Stimulated activated naive CD8-positive, alpha-beta T cell treated with anti-CD3 and anti-CD28 coated beads, Interleukin-15, amount 100 ng/mL, for 72 hours (primary cell): Measurements from ENCODE around the gene TLL1.

ENCODE experiments used
- ATAC-seq: fragments of 150-1000 bp; cut with Tn5 transposase; 2 replicates; pipeline ENCODE4 v1.10.0; 2021; ENCODE audit warnings: mild to moderate bottlenecking, moderate library complexity
- DNase-seq, 2 donors: peaks; one replicate each; pipeline ENCODE4 v3.0.0; 2021 to 2022
- H3K27ac Mint-ChIP-seq, 2 donors: one replicate each; pipeline ENCODE4 v1.8.0; 2022; ENCODE audit warnings: mild to moderate bottlenecking in 2 of 2, mixed read lengths in 2 of 2, moderate library complexity in 2 of 2
- H3K27me3 Mint-ChIP-seq: one replicate; pipeline ENCODE4 v1.8.0; 2022; ENCODE audit warnings: mixed read lengths
- H3K4me1 Mint-ChIP-seq: one replicate; pipeline ENCODE4 v1.8.0; 2022; ENCODE audit warnings: mild to moderate bottlenecking, mixed read lengths
- H3K4me3 Mint-ChIP-seq, 2 donors: one replicate each; pipeline ENCODE4 v1.8.0; 2022; ENCODE audit warnings: mild to moderate bottlenecking in 2 of 2, mixed read lengths in 2 of 2, moderate library complexity in 1 of 2
- H3K9me3 Mint-ChIP-seq, 2 donors: one replicate each; pipeline ENCODE4 v1.8.0; 2022; ENCODE audit warnings: mixed read lengths in 2 of 2

TLL1 gene

GRCh38 chr4:165872461-165873297, at the start of gene TLL1:
TLL1 (plus strand) TSS chr4:165873237; CDS start chr4:165873905, 668 bp downstream.
- Mint-ChIP-seq H3K9me3 (no peaks in the 10 kb centered on the region), H3K4me3 (peak within 1 kb of the TSS; percentile 45 to 55), H3K27me3 (peaks cover 61% of the 10 kb centered on the region), H3K27ac (no peak within 1 kb of the TSS), H3K4me1 (peaks cover 16% of the 10 kb centered on the region)
- no peak for ATAC-seq
- no peak for DNase-seq

DNA sequence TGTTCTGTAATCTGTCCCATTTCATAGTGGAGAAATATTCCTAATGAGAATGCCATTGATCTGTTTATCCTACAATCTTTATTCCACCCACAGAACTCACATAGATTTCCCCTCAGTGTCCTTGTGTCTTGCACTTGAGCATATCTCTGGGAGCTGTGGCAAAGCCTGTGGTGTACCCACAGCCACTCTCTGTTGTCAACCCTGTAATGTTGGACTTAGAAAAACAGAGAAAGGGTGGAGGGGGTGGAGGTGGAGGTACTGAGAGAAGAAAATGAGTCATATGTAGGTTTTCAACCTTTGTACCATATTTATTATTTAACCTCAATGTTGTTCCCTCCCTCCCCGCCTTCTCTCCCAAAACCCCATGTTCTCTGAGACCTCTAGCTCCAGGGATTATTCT, 46.9 kb upstream of the TLL1 start:
- DNase-seq (no peak), ATAC-seq (no peak)
- no peak overlapping the region for H3K27ac Mint-ChIP-seq
- H3K27me3 Mint-ChIP-seq: no peaks in the 10 kb centered on the region
- peaks cover 12 to 20% of the 10 kb centered on the region in 2 donors for H3K9me3 Mint-ChIP-seq
- H3K4me1 Mint-ChIP-seq: no peaks in the 10 kb centered on the region
- no peak overlapping the region for H3K4me3 Mint-ChIP-seq

DNA sequence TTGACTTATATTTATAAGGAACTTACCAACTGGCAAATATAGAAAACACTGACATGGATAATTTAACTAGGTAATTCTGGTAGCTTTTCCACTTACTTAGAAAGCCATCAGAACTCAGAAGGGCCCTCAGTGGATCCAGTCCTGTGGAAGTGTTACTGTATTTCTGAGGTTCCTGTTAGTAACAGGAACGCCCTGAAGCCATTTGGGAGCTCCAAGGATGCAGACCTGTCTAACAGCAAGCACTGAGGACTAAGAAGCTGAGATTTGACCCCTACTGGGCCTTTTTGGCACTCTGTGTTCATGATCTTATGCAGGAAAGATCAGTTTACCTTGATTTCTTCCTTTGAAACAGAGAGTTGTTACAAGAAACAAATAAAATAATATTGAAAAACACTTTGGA, 46.0 kb upstream of the TLL1 start:
- peaks cover 5 to 20% of the 10 kb centered on the region in 2 donors for H3K9me3 Mint-ChIP-seq
- ATAC-seq: no peak

GRCh38 chr4:165828928-165829327, 44.1 kb upstream of the TLL1 start:
- Mint-ChIP-seq H3K9me3 (peaks cover 0 to 13% of the 10 kb centered on the region in 2 donors), H3K4me3 (no peak overlapping the region), H3K27ac (no peak overlapping the region), H3K27me3 (no peaks in the 10 kb centered on the region), H3K4me1 (no peaks in the 10 kb centered on the region)
- DNase-seq (no peak), ATAC-seq (no peak)

More for the DNA sequence above, 46.0 kb upstream of the TLL1 start:
- Mint-ChIP-seq H3K27ac (no peak overlapping the region), H3K4me1 (no peaks in the 10 kb centered on the region), H3K4me3 (no peak overlapping the region), H3K27me3 (no peaks in the 10 kb centered on the region)
- DNase-seq: no peak

- Mint-ChIP-seq H3K4me3 (no peak overlapping the region), H3K4me1 (no peaks in the 10 kb centered on the region), H3K27ac (no peak overlapping the region), H3K27me3 (no peaks in the 10 kb centered on the region), H3K9me3 (no peaks in the 10 kb centered on the region)
- ATAC-seq (no peak), DNase-seq (no peak)
These were observed 38.9 kb upstream of the TLL1 start for GRCh38 chr4:165834116-165834515.

- no peak overlapping the region for H3K4me3 Mint-ChIP-seq
- no peak for ATAC-seq
- no peak for DNase-seq
- no peak overlapping the region for H3K27ac Mint-ChIP-seq
- no peaks in the 10 kb centered on the region for H3K9me3 Mint-ChIP-seq
- H3K4me1 Mint-ChIP-seq: no peaks in the 10 kb centered on the region
- H3K27me3 Mint-ChIP-seq: no peaks in the 10 kb centered on the region
These were observed 34.5 kb upstream of the TLL1 start for GRCh38 chr4:165838575-165838974.

DNA sequence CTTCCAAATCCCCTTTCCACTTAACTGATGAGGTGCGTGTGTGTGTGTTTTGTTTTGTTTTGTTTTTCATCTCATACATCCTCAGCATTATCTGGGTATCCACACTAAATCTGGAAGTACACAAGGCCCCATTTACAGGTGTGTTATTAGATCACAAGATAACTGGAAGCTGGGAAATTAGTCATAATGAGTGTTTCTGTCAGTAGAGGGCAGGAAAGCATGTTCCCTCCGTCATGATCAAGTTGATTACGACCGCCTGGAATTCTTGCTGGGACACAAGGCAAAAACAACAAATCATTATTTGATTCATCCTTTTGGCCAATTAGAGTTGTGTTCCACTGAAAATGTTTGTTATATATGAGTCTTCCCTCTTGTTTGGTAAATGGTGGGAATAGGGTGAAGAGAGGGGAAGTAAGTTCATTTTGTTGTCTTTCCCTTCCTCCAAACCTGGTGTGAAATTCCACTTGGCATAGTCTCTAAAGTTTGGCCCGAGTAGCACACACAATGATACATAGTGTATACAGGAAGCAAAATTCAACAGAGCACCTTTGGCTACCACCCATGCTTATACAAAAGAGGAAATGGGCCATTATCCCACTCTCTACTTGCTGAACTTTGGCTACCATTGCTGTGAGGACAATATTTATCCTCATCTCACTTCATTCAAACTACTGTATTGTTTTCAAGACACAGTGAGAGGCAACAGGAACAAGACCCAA, 33.3 kb upstream of the TLL1 start:
- H3K27ac Mint-ChIP-seq: no peak overlapping the region
- no peak for DNase-seq
- no peaks in the 10 kb centered on the region for H3K9me3 Mint-ChIP-seq
- no peaks in the 10 kb centered on the region for H3K4me1 Mint-ChIP-seq
- H3K27me3 Mint-ChIP-seq: no peaks in the 10 kb centered on the region
- H3K4me3 Mint-ChIP-seq: no peak overlapping the region
- no peak for ATAC-seq

GRCh38 chr4:165842684-165843083, 30.4 kb upstream of the TLL1 start:
- no peak for DNase-seq
- no peaks in the 10 kb centered on the region for H3K27me3 Mint-ChIP-seq
- no peak overlapping the region for H3K4me3 Mint-ChIP-seq
- no peaks in the 10 kb centered on the region for H3K4me1 Mint-ChIP-seq
- H3K27ac Mint-ChIP-seq: no peak overlapping the region
- no peak for ATAC-seq
- no peaks in the 10 kb centered on the region for H3K9me3 Mint-ChIP-seq

DNA sequence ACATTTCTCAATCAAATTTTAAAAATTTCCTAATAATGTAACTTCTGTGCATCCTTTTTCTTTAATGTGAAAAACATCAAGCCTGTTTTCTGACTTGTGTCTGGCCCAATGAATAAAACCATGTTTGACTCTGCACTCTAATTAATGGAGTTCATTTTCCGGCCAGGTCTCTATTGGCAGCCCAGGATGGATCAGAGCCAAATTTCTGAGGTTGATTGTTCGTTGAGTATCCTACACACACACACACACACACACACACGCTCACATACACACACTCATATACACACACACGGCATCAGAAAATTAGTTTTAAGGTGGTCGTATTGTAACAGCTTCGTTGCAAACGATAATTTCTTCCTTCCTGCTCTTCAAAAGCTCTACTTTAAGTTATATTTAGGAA, 28.9 kb upstream of the TLL1 start:
- DNase-seq (no peak), ATAC-seq (no peak)
- Mint-ChIP-seq H3K4me1 (no peaks in the 10 kb centered on the region), H3K4me3 (no peak overlapping the region), H3K27ac (no peak overlapping the region), H3K9me3 (no peaks in the 10 kb centered on the region), H3K27me3 (no peaks in the 10 kb centered on the region)

DNA sequence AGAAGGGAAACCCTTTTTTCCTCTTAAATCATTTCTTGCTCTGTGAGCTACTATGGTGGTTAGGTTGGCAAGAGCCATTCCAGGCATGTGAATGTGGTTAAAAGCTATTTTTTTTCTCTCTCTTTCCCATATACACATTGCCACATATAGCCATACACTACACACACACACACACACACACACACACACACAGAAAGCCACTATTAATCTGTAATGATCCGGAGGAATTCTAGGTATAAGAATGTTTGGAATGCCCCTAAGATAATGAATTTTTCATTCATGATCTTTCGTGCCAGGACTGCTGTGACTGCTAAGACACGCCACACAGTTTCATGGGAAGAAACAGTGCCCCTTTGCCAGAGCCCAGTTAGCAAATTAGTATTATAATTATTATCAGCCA, 21.8 kb upstream of the TLL1 start:
- H3K4me1 Mint-ChIP-seq: no peaks in the 10 kb centered on the region
- no peaks in the 10 kb centered on the region for H3K27me3 Mint-ChIP-seq
- DNase-seq: no peak

GRCh38 chr4:165855191-165855590, 17.8 kb upstream of the TLL1 start:
- ATAC-seq: no peak
- no peak overlapping the region for H3K4me3 Mint-ChIP-seq
- H3K27me3 Mint-ChIP-seq: no peaks in the 10 kb centered on the region
- no peak overlapping the region for H3K27ac Mint-ChIP-seq
- DNase-seq: no peak
- H3K9me3 Mint-ChIP-seq: no peaks in the 10 kb centered on the region
- H3K4me1 Mint-ChIP-seq: no peaks in the 10 kb centered on the region

More for the DNA sequence above, 21.8 kb upstream of the TLL1 start:
- no peak overlapping the region for H3K27ac Mint-ChIP-seq
- H3K9me3 Mint-ChIP-seq: no peaks in the 10 kb centered on the region
- H3K4me3 Mint-ChIP-seq: no peak overlapping the region
- no peak for ATAC-seq

DNA sequence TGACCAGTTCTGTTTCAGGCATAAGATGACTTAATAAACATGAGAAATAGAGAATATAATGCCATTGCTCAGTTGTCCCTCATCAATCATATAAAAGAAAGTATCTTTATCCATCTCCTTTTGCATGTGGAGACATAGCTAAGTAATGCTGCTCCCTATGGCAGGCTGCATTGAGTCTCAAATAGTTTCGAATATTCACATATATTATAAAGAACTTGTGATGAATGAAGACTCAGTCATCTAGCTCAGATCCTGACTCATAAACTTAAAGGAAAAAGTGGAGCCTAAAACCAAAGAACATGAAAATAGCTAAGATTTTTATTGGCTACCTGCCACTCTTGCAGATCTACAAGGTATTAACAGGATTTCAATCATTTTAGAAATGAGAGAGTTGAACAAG, 11.7 kb upstream of the TLL1 start:
- no peak overlapping the region for H3K4me3 Mint-ChIP-seq
- ATAC-seq (no peak), DNase-seq (no peak)
- H3K27ac Mint-ChIP-seq: no peak overlapping the region
- H3K27me3 Mint-ChIP-seq: no peaks in the 10 kb centered on the region
- H3K9me3 Mint-ChIP-seq: no peaks in the 10 kb centered on the region
- H3K4me1 Mint-ChIP-seq: no peaks in the 10 kb centered on the region

GRCh38 chr4:165864271-165864670, 8.8 kb upstream of the TLL1 start:
- DNase-seq: no peak
- H3K9me3 Mint-ChIP-seq: no peaks in the 10 kb centered on the region
- H3K4me3 Mint-ChIP-seq: no peak overlapping the region
- no peak for ATAC-seq
- no peak overlapping the region for H3K27ac Mint-ChIP-seq
- no peaks in the 10 kb centered on the region for H3K27me3 Mint-ChIP-seq
- no peaks in the 10 kb centered on the region for H3K4me1 Mint-ChIP-seq

GRCh38 chr4:165866019-165866650, 6.9 kb upstream of the TLL1 start:
- Mint-ChIP-seq H3K9me3 (no peaks in the 10 kb centered on the region), H3K27me3 (peaks cover 7% of the 10 kb centered on the region), H3K4me3 (no peak overlapping the region), H3K4me1 (no peaks in the 10 kb centered on the region), H3K27ac (peak overlapping the region in 1 of 2 donors; percentile 34)
- ATAC-seq (no peak), DNase-seq (no peak)

DNA sequence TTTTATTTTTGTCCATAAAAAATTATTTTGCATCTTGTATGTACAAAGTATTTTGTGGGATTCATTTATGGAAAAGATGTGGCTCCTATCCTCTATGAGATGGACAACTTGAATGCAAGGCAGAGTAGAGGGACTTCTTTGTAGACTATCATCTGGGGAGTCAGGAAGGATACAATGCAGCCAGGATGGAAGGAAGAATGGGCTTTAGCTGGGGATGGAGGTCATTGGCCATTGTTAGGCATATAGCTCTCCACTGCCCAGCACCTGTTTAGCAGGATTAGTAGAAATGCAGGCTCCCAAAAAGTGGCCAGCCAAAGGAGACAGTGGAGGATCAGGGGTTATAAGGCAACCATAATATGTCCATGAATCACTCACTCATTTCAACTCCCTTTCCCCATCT, 5.1 kb upstream of the TLL1 start:
- H3K4me1 Mint-ChIP-seq: no peaks in the 10 kb centered on the region
- no peak overlapping the region for H3K27ac Mint-ChIP-seq
- no peaks in the 10 kb centered on the region for H3K9me3 Mint-ChIP-seq
- no peak overlapping the region for H3K4me3 Mint-ChIP-seq
- no peak for DNase-seq
- ATAC-seq: no peak
- peaks cover 22% of the 10 kb centered on the region for H3K27me3 Mint-ChIP-seq
